ENCODE measurements around the gene TAL1.
"Not testable (repeated sequence)": the region's sequence is repeated elsewhere in the genome, so short reads cannot be mapped to it uniquely, and the experiment has no call there.

Gene TAL1

DNA sequence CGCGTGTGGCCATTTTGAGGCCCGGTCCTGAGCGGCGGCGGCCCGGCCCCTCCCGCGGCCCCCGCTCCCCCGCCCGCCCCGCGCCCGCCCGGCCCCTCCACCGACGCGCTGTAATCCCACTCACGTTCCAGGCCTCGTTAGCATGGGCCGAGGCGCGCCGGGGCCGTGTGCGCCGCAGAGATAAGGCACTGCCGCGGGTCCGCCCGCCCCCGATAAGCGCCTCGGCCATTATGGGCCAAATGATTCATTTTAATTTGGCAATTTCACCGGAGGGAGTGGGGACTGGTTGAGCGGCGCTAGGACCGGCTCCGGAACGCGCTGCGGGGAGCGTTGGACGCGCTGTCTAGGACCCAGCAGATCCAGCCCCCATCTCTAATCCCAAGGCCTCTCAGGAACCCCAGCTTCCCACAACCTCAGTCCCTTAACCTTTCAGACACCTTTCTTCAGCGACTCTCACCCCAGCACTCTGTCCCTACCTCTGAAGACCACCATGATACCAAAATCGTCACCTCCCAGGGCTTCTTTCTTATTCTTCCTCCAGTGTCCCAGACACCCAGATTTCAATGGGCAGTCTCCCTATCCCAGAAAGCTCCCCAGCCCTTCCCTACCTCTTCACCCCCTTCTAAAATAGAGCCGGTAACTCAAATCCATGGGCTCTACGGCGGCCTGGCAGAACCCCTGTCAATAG lies at the start of gene TAL1:
Gene TAL1, minus strand, starts transcription at position 39 of the 688 bp plus-strand sequence. CDS start 6,337 bp downstream, outside the sequence.
- DNase-seq (ENCODE audit: low read depth), result no peak

DNA sequence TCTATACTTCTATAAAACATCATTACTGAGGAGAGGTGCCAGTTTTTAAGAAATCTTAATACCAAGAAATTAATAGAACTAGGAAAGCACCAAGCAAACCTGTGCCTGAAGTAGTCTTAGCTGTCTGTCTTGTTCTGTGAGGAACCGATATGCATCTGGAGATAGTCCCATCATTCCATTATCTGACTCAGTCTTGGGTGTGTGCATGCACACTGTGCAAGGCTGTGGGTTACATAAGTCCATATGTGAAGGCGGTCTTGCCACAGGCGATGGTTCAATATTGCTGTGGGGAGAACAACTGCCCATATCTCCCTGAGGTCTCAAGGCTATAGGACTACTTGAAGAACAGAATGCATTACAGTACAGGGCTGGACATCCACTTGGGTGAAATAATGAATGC lies 48.1 kb upstream of the TAL1 start:
- peak; percentile 11 for DNase-seq (ENCODE audit: low read depth)

- no peak for DNase-seq (ENCODE audit: low read depth)
These were observed 44.8 kb upstream of the TAL1 start for GRCh38 chr1:47276850-47277249.

DNA sequence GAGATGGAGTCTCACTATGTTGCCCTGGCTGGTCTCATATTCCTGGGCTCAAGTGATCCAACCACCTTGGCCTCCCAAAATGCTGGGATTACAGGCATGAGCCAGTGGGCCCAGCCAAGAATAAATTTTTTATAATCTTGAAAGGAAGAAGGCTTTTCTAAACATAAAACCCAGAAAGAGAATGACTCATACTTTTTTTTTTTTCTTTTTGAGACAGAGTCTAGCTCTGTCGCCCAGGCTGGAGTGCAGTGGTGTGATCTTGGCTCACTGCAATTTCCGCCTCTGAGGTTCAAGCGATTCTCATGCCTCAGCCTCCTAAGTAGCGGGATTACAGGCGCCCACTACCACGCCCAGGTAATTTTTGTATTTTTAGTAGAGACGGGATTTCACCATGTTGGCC lies 43.8 kb upstream of the TAL1 start:
- not testable (repeated sequence) for DNase-seq (ENCODE audit: low read depth)

DNA sequence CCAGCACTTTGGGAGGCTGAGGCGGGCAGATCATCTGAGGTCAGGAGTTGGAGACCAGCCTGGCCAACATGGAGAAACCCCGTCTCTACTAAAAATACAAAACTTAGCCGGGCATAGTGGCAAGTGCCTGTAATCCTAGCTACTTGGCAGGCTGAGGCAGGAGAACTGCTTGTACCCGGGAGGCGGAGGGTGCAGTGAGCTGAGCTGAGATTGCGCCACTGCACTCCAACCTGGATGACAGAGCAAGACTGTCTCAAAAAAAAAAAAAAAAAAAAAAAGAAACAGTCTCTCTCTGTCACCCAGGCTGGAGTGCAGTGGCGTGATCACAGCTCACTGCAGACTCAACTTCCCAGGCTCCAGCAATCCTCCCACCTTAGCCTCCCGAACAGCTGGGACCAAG lies 33.5 kb upstream of the TAL1 start:
- not testable (repeated sequence) for DNase-seq (ENCODE audit: low read depth)

GRCh38 chr1:47262787-47263413 lies 30.9 kb upstream of the TAL1 start:
- peak; percentile 19 for DNase-seq (ENCODE audit: low read depth)

GRCh38 chr1:47257224-47257623 lies 25.2 kb upstream of the TAL1 start:
- no peak for DNase-seq (ENCODE audit: low read depth)

- no peak for DNase-seq (ENCODE audit: low read depth)
These were observed 20.8 kb upstream of the TAL1 start for GRCh38 chr1:47252795-47253194.

DNA sequence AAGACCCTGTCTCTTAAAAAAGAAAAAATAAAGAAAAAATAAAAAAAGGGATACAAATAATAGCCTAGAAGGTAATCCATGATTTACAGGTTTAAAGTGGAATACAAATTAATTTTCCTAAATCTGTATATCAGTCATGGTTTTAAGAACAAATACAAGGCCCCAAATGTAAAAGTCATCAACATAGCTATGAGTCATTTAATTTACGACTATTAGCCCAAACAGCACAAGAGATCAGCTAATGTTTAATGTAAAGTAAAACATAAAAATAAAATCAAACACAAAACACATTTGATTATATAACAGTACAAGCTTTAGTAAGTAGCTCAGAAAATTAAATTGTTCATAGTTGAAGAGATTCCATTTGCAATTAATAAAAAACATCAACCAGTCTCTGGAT lies 20.3 kb upstream of the TAL1 start:
- DNase-seq (ENCODE audit: low read depth), result no peak

DNA sequence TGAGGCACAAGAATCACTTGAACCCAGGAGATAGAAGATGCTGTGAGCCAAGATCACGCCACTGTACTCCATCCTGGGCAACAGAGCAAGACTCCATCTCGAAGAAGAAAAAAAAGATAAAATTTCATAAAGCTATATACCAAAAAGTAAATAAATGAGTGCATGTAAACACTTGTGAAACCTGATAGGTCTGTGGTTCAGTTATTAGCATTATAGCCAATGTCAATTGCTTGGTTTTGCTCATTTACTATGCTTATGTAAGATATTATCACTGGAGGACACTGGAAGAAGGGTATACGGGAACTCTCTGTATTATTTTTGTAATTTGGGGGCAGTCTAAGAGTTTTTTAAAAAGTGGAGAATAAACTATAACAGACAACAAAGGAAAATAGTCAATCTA lies 17.7 kb upstream of the TAL1 start:
- DNase-seq (ENCODE audit: low read depth), result no peak

GRCh38 chr1:47244339-47244862 lies 12.4 kb upstream of the TAL1 start:
- no peak for DNase-seq (ENCODE audit: low read depth)

GRCh38 chr1:47243910-47244309 lies 11.9 kb upstream of the TAL1 start:
- DNase-seq (ENCODE audit: low read depth), result no peak

GRCh38 chr1:47241114-47242113 lies 9.4 kb upstream of the TAL1 start:
- no peak for DNase-seq (ENCODE audit: low read depth)

DNA sequence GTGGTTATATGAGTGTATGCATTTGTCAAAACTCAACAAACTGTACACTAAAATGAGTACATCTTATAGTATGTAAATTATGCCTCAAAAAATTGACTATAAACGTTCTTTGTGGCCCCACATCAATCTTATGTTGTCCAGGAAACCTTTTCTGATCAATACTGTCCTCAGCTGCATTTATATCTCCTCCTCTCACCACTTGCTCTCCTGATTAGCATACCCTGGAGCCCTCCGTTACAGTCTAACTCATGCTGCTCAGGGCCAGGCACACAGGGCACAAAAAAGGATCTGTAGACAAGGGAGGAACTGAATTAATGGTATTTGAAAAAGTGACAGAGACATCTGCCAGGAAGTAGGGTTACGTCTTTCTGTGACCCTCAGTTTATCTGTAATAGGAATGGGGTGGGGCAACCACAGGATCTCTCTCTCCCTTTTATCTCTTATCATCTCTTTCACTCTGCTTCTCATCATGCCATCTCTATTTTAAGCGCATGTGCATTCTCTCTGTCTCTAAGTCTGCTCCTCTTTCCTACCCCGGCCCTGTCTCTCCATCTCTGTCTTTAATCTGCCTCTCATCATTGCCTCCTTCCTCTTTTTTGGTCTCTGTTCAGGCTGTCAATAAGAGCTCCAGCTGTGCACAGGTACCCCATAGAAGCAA lies 7.0 kb upstream of the TAL1 start:
- DNase-seq (ENCODE audit: low read depth), result no peak

DNA sequence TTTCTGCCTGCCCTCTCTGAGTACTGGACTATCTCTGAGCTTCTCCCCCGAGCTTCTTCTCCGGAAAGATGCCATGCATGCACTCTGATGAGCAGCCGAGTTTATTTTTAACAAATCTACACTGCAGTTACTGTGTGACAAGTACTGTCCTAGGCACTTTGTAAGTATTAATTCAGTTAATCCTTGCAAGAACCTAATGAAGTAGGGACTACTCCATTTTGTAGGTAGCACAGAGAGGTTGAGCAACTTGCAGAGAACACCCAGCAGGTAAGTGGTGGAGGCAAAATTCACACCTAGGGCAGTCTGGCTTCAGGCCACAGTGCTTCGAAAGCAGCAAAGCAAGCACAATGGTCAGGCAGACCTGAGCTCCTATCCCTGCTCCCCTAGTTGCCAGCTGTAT lies 3.8 kb upstream of the TAL1 start:
- no peak for DNase-seq (ENCODE audit: low read depth)

DNA sequence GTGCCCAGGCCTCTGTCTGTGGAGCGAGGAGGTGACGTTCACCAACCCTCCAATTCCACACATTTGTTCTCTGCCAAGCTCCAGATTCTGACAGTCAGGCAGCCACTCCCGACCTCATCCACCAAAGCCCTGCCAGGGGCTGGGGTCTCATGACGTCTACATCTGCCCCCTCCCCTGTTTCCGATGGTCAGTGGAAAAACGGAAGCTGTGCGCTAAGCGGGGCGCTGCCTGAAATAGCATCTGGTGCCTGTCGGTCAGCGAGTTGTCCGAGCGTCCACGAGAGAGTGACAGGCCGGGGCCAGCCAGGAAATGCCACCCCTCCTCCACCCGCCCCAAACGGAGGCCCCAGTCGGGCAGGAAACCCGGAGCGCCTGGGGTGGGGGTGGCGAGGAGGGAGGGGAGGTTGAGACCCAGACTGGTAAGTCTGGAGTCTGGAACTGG lies 3.2 kb upstream of the TAL1 start:
- DNase-seq (ENCODE audit: low read depth), result no peak

DNA sequence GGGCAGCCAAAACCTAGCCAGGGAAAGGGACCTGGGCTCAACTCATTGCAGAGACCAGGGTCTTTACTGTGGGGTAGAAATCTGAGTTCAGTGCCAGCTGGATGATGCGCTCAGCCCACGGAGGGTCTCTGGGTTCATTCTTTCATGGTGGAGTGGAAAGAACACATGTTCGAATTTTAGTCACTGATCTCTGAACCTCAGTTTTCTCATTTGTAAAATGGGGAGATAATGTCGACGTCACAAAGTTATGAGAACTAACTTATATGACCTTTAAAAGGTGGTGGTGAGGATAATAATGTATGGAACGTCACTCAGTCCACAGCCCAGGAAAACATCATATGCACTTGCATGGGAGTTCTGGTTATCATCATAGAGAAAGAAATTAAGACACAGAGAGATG lies 1.2 kb upstream of the TAL1 start:
- DNase-seq (ENCODE audit: low read depth), result no peak

DNA sequence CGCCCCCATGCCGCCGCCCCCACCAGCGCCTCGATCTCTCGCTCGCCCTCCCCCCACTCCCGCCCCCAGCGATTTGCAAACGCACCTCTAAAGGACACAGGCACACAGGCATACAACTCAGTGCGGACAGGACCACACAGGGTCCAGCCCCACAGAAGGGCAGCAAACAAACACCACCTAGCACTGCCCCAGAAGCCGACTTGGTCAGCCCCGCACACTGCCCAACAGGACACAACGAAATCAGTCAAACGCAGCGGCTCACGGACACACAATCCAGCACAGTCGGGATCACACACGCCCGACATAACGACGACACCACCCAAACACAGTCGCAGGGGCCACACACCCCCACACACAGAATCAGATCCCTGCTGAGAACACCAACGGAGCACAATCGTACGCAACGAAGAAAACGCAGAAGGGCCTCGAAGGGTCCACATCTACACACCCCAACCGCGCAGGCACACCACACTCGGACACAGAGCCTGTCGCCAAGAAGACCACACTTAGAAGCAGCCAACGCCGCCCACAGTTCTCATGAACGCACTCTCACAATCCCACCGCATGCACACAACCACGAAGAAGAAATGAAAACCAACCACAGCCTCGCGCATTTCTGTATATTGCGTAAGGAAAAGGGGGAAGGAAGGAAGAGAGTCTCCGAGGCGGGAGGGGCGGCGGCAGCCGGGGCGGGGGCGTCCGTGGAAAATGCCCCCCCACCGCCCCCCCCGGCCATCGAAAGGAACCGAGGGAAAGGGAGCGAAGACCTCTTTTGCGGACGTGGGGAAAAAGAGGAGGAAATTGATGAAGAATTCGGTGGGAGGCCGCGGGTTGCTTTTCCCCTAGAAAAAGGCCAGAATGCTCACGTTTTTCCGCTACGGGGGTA lies 481 bp downstream of the TAL1 start:
- DNase-seq (ENCODE audit: low read depth), result peak; percentile 11

- no peak for DNase-seq (ENCODE audit: low read depth)
These were observed 1.2 kb downstream of the TAL1 start for GRCh38 chr1:47230692-47231300.

Measured in fibroblast of gingiva (primary cell).